Body of pancreas (tissue), 4 donors: Measurements from ENCODE around the gene IFFO2.

Source experiments
- CTCF ChIP-seq, 7 experiments: fragments of 450-650 bp in 4 of 7; fragments of 200-600 bp in 3 of 7; sonication (generic) in 3 of 7; IDR thresholded peaks; one replicate each; pipeline ENCODE4 v1.5.1; 2016 to 2019; ENCODE audit warnings: antibody characterized with exemption in 7 of 7
- POLR2A ChIP-seq, 3 donors: fragments of 450-650 bp; IDR thresholded peaks; one replicate each; pipeline ENCODE4 v1.6.1; 2016; ENCODE audit warnings: antibody characterized with exemption in 3 of 3, mild to moderate bottlenecking in 2 of 3

DNA sequence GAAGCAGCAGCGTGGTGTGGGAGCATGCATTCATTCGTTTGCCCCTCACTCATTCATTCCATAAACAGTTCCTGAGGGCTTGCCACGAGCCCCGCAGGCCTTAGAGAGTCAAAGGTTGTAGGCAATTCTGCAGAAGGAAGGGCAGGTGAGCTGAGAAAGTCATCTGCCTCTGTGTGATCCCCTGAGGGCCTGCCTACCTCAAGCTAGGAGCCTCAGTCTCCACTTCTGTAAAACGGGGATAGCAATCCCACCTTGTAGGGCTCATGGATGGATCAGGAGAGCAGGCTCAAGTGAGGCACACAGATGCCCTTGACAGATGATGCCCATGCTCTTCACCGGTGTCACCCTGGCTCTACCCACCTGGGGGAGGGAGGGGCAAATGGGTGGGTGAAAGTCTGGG, 27.5 kb downstream of the IFFO2 start:
- TF ChIP-seq CTCF (IDR thresholded peaks at IDR 0.05) (no peak), POLR2A (IDR thresholded peaks at IDR 0.05) (no peak)
